Breast epithelium (tissue), 3 donors: ENCODE data around the gene NDST4.

Experiments used
- CTCF ChIP-seq, 3 donors: fragments of 450-650 bp; IDR thresholded peaks; one replicate each; pipeline ENCODE4 v1.5.1; 2016 to 2017; ENCODE audit warnings: antibody characterized with exemption in 3 of 3, mild to moderate bottlenecking in 3 of 3, moderate library complexity in 3 of 3
- POLR2A ChIP-seq: fragments of 450-650 bp; IDR thresholded peaks from one replicate; pipeline ENCODE4 v1.6.1; 2016; ENCODE audit warnings: antibody characterized with exemption, mild to moderate bottlenecking, moderate library complexity
- POLR2AphosphoS5 ChIP-seq, 3 donors: sonication (generic); formaldehyde crosslinking; IDR thresholded peaks; one replicate each; pipeline ENCODE4 v1.6.1; 2017; ENCODE audit warnings: antibody characterized with exemption in 3 of 3

GRCh38 chr4:115117651-115118050, 4.2 kb upstream of the NDST4 start:
- TF ChIP-seq CTCF (IDR thresholded peaks at IDR 0.05) (no peak), POLR2AphosphoS5 (IDR thresholded peaks at IDR 0.05) (no peak), POLR2A (no peak)
